Suppressor macrophage treated with lipopolysaccharide for 4 hours (primary cell): ENCODE measurements around the gene SNX27.
A peak's percentile ranks its signal among the peaks of the same experiment; 100 is the strongest.

Source experiments
- DNase-seq: peaks from one replicate; pipeline ENCODE4 v3.0.0-alpha.2; 2020

The SNX27 gene

DNA sequence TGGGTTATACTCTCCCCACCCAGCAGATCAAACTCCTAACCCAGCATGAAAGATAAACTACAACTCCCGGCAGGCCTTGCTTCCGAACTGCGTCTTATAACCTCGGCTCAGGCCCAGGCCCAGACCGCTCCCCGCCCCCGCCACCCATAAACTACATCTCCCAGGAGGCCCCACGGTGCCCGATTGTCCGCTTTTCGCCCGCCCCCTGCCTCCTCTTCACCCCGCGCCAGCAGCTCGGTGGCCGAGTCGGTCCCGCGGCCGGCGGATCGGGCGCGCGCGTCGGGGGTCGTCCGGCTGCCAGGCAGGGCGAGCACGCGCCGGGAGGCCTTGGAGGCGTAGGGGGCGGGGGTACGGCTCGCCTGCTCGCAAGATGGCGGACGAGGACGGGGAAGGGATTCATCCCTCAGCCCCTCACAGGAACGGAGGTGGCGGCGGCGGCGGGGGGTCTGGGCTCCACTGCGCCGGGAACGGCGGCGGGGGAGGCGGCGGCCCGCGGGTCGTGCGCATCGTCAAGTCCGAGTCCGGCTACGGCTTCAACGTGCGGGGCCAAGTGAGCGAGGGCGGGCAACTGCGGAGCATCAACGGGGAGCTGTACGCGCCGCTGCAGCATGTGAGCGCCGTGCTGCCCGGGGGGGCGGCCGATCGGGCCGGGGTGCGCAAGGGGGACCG lies at the start of gene SNX27:
Gene SNX27, plus strand, starts transcription at position 219 of the 669 bp plus-strand sequence. Its CDS starts 152 bp downstream, at position 371.
- DNase-seq: peak; percentile 88

- DNase-seq: no peak
Observed at GRCh38 chr1:151562661-151563060, 49.2 kb upstream of the SNX27 start.

- DNase-seq: no peak
Observed at GRCh38 chr1:151563376-151563775, 48.5 kb upstream of the SNX27 start.

GRCh38 chr1:151565502-151566189 lies 46.2 kb upstream of the SNX27 start:
- DNase-seq: no peak

- DNase-seq: no peak
Observed at GRCh38 chr1:151568626-151569088, 43.2 kb upstream of the SNX27 start.

GRCh38 chr1:151570819-151571218 lies 41.0 kb upstream of the SNX27 start:
- no peak for DNase-seq

DNA sequence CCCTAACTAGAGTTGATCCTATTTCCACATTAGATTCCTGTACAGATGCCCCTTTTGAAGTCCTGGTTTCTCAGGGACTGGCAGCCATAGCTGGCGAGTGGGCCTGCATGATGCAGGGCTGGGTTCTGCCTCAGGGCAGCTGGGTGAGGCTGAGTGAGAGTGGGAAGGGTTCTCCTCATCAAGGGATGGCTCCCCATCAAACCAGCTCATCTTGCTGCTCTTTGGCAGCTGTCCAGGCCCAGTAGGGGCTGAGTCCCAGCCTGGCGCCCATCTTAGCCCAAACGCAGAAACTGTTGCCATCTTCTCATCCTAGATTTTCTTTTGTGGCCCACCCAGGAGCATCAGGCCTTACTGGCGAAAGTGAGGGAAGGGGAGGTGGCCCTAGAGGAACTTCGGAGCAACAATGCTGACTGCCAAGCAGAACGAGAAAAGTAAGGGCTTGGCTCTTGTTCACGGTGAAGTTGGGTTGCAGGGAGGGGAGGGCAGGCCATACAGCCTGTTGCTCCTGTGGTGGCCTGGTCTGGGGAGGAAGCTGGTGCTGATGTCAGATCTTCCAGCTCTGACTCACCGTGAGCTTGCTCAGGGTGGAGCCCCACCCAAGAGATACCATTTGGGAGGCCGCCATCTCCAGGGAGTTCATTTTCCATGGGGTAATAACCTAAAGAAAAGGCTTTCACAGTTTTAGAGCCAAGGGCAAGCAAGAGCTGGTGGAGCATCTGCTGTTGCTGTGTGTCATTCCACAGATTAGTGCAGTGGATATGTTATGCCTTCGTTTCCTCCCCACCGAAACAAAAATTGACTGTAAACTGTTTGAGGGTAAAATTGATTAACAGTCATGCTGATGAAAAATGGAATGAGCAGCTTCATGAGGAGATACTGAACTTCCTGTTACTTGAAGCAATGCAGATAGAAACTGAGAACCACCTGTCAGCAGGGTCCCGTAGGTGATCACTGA lies 37.0 kb upstream of the SNX27 start:
- DNase-seq: peak; percentile 57

DNA sequence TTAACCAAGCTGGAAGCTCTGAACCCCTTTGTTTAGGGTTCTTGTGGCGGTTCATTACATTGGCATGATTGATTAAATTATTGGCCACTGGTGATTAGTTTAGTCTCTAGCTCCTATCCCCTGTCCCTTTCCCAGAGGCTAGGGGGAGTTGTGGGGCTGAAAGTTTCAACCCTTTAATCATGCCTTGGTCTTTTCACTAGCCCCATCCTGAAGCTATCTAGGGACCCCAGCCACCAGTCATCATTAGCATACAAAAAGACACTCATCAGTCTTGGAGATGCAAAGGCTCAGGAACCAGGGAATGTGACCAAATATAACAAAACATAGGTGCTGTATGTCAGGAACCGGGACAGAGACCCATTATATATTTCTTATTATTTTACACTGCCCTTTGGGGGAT lies 34.7 kb upstream of the SNX27 start:
- DNase-seq: no peak

GRCh38 chr1:151578941-151579340 lies 32.9 kb upstream of the SNX27 start:
- DNase-seq: no peak

- no peak for DNase-seq
Observed at GRCh38 chr1:151579436-151580225, 32.2 kb upstream of the SNX27 start.

GRCh38 chr1:151581451-151581850 lies 30.4 kb upstream of the SNX27 start:
- no peak for DNase-seq

GRCh38 chr1:151581921-151582320 lies 29.9 kb upstream of the SNX27 start:
- DNase-seq: no peak

DNA sequence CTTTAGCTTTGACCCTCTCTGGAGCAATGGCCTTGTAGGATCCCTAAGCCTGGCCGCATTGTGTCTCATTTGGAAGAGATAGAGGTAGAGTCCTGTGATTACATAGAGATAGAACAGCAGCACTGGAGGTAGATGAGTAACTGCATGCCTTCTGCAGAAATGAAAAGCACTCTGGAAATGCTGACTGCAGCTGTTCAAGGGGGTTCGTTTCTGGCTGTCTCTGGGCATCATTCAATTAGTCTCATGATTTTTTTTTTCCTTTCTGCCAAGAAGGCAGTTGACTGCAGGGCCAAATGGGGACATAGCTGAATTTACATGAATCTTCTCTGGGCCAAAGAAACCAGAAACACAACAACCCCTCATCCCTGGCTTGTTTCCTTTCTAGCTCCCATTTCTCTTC lies 28.1 kb upstream of the SNX27 start:
- no peak for DNase-seq

GRCh38 chr1:151584278-151584677 lies 27.6 kb upstream of the SNX27 start:
- no peak for DNase-seq

DNA sequence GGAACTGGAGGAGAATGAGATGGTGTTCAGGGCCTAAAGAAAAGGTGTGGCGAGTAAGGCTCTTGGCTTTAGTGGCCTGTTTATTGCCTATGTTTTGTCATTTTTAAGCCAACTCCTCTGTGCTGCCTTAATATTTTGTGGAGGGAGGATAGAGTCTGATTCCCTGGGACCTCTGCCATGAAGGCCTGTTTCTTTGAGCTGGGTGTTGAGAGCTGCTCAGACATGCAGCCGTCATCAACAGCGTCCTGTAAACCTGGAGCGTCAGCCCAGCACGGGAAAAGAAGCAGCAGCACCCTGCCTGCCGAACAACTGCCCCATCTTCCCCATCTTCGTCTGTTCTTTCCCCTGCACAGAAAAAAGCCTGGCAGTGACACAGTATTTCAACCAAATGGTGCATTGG lies 27.1 kb upstream of the SNX27 start:
- DNase-seq: no peak

- no peak for DNase-seq
Observed at GRCh38 chr1:151585622-151586021, 26.2 kb upstream of the SNX27 start.

DNA sequence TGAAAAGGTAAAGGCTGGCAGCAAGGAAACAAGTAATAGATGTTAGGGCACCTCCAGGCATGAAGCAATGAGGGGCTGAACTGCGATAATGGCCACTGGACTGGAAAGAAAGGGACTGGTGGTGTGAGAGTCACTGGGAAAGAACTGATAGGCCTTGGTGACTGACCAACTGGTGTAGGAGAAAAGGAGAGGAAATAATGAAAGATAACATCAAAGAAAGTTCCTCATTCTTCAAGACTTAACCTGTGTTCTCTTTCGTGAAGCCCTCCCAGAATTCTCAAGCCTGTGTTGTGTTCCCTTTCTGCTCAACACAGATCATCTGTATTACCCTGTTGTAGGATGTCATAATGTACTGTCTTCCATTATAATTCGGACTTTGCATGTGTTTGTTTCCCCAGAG lies 20.9 kb upstream of the SNX27 start:
- no peak for DNase-seq

DNA sequence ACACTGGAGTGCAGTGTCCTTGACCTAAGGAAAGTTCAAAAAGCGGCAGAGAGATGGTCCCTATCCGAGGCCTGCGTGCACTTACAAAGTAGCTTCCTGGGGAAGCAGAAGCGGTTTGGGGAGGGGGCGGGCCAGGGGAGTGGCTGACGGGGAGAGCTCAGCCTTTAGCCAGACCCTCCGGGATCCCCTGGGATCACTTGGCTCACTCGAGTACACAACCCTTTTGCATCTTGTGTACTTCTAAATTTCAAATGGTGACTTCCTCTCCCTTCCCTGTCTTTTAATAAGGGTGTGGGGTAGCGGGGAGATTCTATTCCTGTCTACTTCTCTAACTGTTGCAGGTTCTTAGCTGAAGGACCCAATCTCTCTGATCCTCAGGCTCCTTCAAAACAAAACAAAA lies 18.1 kb upstream of the SNX27 start:
- DNase-seq: no peak

- DNase-seq: peak; percentile 52
Observed at GRCh38 chr1:151594143-151594625, 17.7 kb upstream of the SNX27 start.

DNA sequence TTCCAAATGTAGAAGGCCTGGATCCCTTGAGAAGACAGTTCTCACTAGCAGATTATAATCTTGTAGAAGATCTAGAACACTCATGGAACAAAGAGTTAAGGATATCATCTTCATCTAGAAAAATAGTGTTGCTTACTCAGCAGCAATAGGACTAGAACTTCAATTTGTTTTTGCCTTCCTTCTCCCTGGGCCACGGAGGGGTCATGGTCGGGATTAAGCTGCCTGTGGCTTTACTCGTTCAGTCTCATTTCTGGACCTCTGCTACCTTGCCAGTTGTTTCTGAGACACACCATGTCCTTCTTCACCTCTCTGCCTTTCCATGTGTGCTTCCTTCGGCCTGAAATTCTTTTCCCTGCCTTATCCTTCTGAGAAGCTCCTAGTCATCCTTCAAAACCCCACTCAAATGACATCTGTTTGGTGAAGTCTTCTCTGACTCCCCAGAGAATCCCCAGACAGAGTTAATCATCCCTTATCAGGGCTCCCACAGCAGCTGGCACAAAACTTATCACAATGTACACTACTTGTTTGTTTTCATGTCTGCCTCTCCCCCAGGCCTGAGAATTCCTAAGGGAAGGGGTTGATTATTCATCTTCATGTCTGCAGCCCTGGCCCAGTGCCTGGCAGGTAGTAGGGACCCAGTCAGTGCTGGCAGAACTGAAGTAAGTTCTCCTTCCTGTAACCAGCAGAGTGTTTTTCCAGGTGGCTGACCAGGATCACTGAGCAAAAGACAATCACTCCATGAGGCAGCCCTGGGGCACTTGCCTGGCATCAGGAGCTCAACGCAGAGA lies 15.5 kb upstream of the SNX27 start:
- DNase-seq: no peak

DNA sequence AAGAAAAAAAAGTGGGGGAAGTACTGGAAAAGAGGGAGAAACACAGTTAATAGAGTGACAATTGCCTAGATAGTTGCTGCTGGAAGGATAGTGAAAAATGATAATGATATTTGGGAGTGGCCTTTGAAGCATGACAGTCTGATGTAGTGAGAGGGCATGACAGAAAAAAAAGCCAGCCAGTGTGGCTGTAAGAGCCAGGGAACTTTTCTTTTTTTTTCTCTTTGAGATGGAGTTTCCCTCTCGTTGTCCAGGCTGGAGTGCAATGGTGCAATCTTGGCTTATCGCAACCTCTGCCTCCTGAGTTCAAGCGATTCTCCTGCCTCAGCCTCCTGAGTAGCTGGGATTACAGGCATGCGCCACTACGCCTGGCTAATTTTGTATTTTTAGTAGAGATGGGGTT lies 9.3 kb upstream of the SNX27 start:
- peak; percentile 33 for DNase-seq

GRCh38 chr1:151604291-151604690 lies 7.6 kb upstream of the SNX27 start:
- DNase-seq: no peak
